CD4-positive, alpha-beta T cell (primary cell): ENCODE measurements around the gene MANF. TPM values are rescaled to one million over a fixed set of nuclear protein-coding genes. Genes with fewer than 3 reads are reported as not detected.

Experiments
- ATAC-seq: fragments of 200-7000 bp; cut with Tn5 transposase; one replicate; pipeline ENCODE4 v1.10.0; 2022; ENCODE audit warnings: mild to moderate bottlenecking; ENCODE audit not compliant: poor library complexity
- CTCF ChIA-PET: fragments of 350-600 bp; sonication (Branson Sonifier 250); formaldehyde crosslinking; loops from one replicate; lab custom pipeline; 2021; ENCODE audit warnings: antibody characterized with exemption, inconsistent platforms; lab: Charles Lee
- POLR2A ChIA-PET: fragments of 350-600 bp; sonication (Branson Sonifier 250); formaldehyde crosslinking; loops from one replicate; lab custom pipeline; 2021; ENCODE audit warnings: antibody characterized with exemption, inconsistent platforms; lab: Charles Lee
- DNase-seq, 14 experiments: peaks; one replicate each; pipeline ENCODE4 v3.0.0-alpha.2; 2013 to 2020; ENCODE audit warnings: mixed read lengths in 2 of 14
- H3K27ac ChIP-seq, 2 donors: one replicate each; pipeline versions ENCODE4 v1.5.1 to v1.7.0; 2013; ENCODE audit warnings: low read length in 2 of 2, low read depth in 1 of 2, mild to moderate bottlenecking in 1 of 2
- H3K27me3 ChIP-seq, 2 experiments: 1 replicate in 1 of 2; 2 replicates in 1 of 2; pipeline versions ENCODE4 v1.6.1 to v1.7.0; 2013; ENCODE audit warnings: low read length in 2 of 2, control low read depth in 1 of 2, mild to moderate bottlenecking in 1 of 2, moderate library complexity in 1 of 2; ENCODE audit not compliant: insufficient read depth in 2 of 2, control insufficient read depth in 1 of 2
- H3K36me3 ChIP-seq: one replicate; pipeline ENCODE4 v1.6.1; 2013; ENCODE audit warnings: low read length, control low read depth; ENCODE audit not compliant: insufficient read depth
- H3K4me1 ChIP-seq: one replicate; pipeline ENCODE4 v1.6.1; 2013; ENCODE audit warnings: low read length, control low read depth; ENCODE audit not compliant: insufficient read depth
- H3K4me3 ChIP-seq: one replicate; pipeline ENCODE4 v1.5.1; 2013; ENCODE audit warnings: mild to moderate bottlenecking, low read length, moderate library complexity
- H3K9me3 ChIP-seq, 2 experiments: 1 replicate in 1 of 2; 2 replicates in 1 of 2; pipeline versions ENCODE4 v1.6.1 to v1.7.0; 2013; ENCODE audit warnings: low read length in 2 of 2, mild to moderate bottlenecking in 2 of 2, control low read depth in 1 of 2, moderate library complexity in 1 of 2; ENCODE audit not compliant: control insufficient read depth in 1 of 2, insufficient read depth in 1 of 2
- H3K27ac Mint-ChIP-seq: one replicate; pipeline ENCODE4 v1.8.0; 2020; ENCODE audit warnings: mixed read lengths
- H3K27me3 Mint-ChIP-seq: one replicate; pipeline ENCODE4 v1.8.0; 2021; ENCODE audit warnings: mixed read lengths
- H3K36me3 Mint-ChIP-seq: one replicate; pipeline ENCODE4 v1.8.0; 2021; ENCODE audit warnings: low read depth, mixed read lengths
- H3K4me1 Mint-ChIP-seq: one replicate; pipeline ENCODE4 v1.8.0; 2021; ENCODE audit warnings: low read depth, mixed read lengths
- H3K4me3 Mint-ChIP-seq: one replicate; pipeline ENCODE4 v1.8.0; 2020; ENCODE audit warnings: mild to moderate bottlenecking, mixed read lengths
- H3K9me3 Mint-ChIP-seq: one replicate; pipeline ENCODE4 v1.8.0; 2020; ENCODE audit warnings: mixed read lengths
- intact Hi-C, 2 experiments: fragments of 100-400 bp; cut with DNase I in 1 of 2; cut with micrococcal nuclease in 1 of 2; formaldehyde crosslinking; loops; one replicate each; pipeline versions ENCODE4 v1.15.1 to v1.9.0; 2023 to 2025; cut with DNase I, micrococcal nuclease
- total RNA-seq, 174 experiments: library from RNA in 2 of 174; stranded (reverse) in 2 of 174; gene quantifications; one replicate each; pipeline ENCODE4 v1.2.3 and lab custom pipeline; 2021 to 2026
- TF ChIP-seq, protein P1 (sequence below): fragments of 200-600 bp; IDR thresholded peaks from one replicate; pipeline ENCODE4 v1.8.0; 2022; ENCODE audit warnings: antibody characterized with exemption, mild to moderate bottlenecking

Gene MANF
- total RNA-seq, 2 experiments from 2014 or later: 26.4 to 30.2 TPM

- ChIA-PET POLR2A (interaction anchor here (0.7 to 2.1 kb wide), 7 partner anchors 45 to 1063 kb away, joined by 3 to 10 read pairs (median 5); partner anchors contain the start of genes CISH, DCAF1, HEMK1 and MAPKAPK3), CTCF (interaction anchor here (0.7 to 2.4 kb wide), 5 partner anchors 12 to 292 kb away, joined by 3 to 17 read pairs (median 6); partner anchors contain the start of gene DCAF1)
- DNase-seq (peak in 1 of 14 experiments; percentile 35), ATAC-seq (no peak)
- H3K27me3 Mint-ChIP-seq: no peaks in the 10 kb centered on the region
- H3K4me3 Mint-ChIP-seq: peak overlapping the region; percentile 85
- H3K4me1 Mint-ChIP-seq: peaks cover 73% of the 10 kb centered on the region
- TF ChIP-seq, protein P1, sequence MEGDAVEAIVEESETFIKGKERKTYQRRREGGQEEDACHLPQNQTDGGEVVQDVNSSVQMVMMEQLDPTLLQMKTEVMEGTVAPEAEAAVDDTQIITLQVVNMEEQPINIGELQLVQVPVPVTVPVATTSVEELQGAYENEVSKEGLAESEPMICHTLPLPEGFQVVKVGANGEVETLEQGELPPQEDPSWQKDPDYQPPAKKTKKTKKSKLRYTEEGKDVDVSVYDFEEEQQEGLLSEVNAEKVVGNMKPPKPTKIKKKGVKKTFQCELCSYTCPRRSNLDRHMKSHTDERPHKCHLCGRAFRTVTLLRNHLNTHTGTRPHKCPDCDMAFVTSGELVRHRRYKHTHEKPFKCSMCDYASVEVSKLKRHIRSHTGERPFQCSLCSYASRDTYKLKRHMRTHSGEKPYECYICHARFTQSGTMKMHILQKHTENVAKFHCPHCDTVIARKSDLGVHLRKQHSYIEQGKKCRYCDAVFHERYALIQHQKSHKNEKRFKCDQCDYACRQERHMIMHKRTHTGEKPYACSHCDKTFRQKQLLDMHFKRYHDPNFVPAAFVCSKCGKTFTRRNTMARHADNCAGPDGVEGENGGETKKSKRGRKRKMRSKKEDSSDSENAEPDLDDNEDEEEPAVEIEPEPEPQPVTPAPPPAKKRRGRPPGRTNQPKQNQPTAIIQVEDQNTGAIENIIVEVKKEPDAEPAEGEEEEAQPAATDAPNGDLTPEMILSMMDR: peak; percentile 86
- H3K9me3 Mint-ChIP-seq: no peaks in the 10 kb centered on the region
- Histone ChIP-seq H3K36me3 (peaks cover 59% of the 10 kb centered on the region), H3K4me1 (peaks cover 90% of the 10 kb centered on the region), H3K27ac (peak overlapping the region; percentile 44 to 65), H3K27me3 (no peaks in the 10 kb centered on the region), H3K4me3 (peak overlapping the region; percentile 40), H3K9me3 (peaks cover 0 to 8% of the 10 kb centered on the region in 2 experiments)
- intact Hi-C loops: loop anchor here (1.0 to 10.0 kb wide), 7 partner anchors 44 to 1038 kb away; partner anchors contain the start of genes CYB561D2 (in 1 of the 2), NPRL2 (in 1 of the 2), POC1A (in 1 of the 2) and RAD54L2 (in 1 of the 2)
- peak overlapping the region; percentile 91 for H3K27ac Mint-ChIP-seq
- H3K36me3 Mint-ChIP-seq: peaks cover 71% of the 10 kb centered on the region
These were observed 5.4 kb downstream of the MANF start for GRCh38 chr3:51390246-51391074.

GRCh38 chr3:51391075-51391565 is 6.0 kb downstream of the MANF start, which contains the start of gene RBM15B:
Gene RBM15B (plus strand): TSS chr3:51391285. CDS start chr3:51391400, 115 bp downstream.
- peaks cover 66% of the 10 kb centered on the region for H3K36me3 ChIP-seq
- Mint-ChIP-seq H3K4me3 (peak within 1 kb of the TSS; percentile 86), H3K36me3 (peaks cover 68% of the 10 kb centered on the region), H3K9me3 (no peaks in the 10 kb centered on the region), H3K27me3 (no peaks in the 10 kb centered on the region), H3K4me1 (peaks cover 69% of the 10 kb centered on the region), H3K27ac (peak within 1 kb of the TSS; percentile 91)
- ChIA-PET CTCF (interaction anchor here (2.4 kb wide), 1 partner anchor 108 kb away, joined by 12 read pairs; the partner anchor contains the start of gene DCAF1), POLR2A (interaction anchor here (0.9 to 3.3 kb wide), 3 partner anchors 108 to 822 kb away, joined by 4 to 17 read pairs (median 7); partner anchors contain the start of genes DCAF1, HEMK1 and MAPKAPK3)
- H3K27ac ChIP-seq: peak within 1 kb of the TSS; percentile 70 to 88
- TF ChIP-seq, protein P1: peak; percentile 10
- ATAC-seq: peak; percentile 86
- H3K9me3 ChIP-seq: peaks cover 0 to 8% of the 10 kb centered on the region in 2 experiments
- peaks cover 90% of the 10 kb centered on the region for H3K4me1 ChIP-seq
- intact Hi-C loops: loop anchor here (1.0 to 10.0 kb wide), 7 partner anchors 43 to 1039 kb away; partner anchors contain the start of genes CYB561D2 (in 1 of the 2), NPRL2 (in 1 of the 2), POC1A (in 1 of the 2) and RAD54L2 (in 1 of the 2)
- no peaks in the 10 kb centered on the region for H3K27me3 ChIP-seq
- peak within 1 kb of the TSS; percentile 63 for H3K4me3 ChIP-seq
- peak; percentile 94 to 98 (median 97) for DNase-seq
